Measurements from ENCODE around the gene CDKL2.

Gene CDKL2

GRCh38 chr4:75637827-75638226 is 7.5 kb upstream of the CDKL2 start:
- DNase-seq = no peak

DNA sequence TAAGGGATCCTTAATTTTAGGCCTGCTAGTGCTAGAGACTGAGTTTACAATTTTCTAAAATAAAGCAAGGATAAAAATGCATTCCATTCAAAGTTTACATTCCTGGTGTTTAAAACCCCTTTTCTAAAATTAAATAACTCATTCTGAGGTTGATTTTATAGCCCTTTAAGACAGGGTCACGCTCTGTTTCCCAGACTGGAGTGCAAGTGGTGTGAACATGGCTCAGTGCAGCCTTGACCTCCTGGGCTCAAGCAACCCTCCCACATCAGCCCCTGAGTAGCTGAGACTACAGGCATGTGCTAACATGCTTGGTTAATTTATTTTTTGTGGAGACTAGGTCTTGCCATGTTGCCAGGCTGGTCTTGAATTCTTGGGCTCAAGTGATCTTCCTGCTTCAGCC is 6.8 kb upstream of the CDKL2 start:
- no peak for DNase-seq

DNA sequence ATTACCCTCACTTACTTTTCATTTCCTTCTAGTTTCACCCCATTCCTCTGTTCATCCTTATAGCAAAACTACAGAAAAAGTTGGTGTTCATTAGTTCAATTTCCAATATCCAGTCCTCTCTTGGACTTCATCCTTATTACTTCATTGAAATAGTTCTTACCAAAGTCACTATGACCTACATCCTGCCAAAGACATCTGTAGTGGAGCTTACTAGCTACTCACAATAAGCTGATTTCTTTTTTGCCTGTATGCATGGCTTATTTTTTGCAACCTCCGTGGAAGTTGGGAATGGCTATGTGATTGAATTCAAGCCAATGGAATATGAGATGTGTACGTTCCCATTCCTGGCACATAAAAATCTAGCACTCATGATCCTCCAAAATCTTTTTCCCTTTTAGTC is 4.6 kb upstream of the CDKL2 start:
- DNase-seq = no peak

DNA sequence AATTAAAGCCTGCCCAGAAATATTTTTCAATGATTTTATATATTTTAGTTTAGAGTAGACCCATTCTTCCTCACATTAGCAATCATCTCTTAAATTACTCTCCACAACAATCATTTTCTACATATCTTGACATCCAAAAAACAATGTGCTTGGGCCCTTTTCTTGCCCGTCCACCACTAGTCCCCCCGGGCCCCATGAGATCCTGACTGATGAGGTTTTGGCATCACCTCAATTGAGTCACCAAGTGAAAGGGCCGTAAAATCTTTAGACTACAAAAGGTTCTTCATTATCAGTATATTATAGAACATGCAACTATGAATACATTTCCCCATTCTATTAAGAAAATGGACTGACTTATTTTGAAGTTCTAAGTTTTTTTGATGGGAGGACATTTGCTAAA is 4.0 kb upstream of the CDKL2 start:
- DNase-seq = no peak

- no peak for DNase-seq
Measured at GRCh38 chr4:75633846-75634245, 3.5 kb upstream of the CDKL2 start.

DNA sequence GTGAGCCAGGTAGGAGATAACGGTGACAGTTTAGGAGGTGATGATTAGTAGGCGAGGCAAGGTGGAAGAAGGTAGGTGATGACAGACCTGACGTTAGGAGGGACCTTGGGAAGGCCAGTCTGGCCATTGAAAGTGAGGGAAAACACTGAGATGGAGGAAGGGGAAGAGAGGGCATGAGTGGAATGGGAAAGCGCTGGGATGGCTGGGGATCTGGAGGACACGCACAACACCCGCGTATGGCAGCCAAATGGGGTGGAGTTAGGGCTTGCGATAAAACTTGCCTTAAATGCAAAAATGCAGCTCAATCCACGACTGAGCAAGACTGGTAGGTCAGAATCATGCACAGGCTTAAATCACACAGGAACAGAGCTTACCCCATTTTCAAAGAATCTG is 605 bp upstream of the CDKL2 start:
- DNase-seq = no peak

DNA sequence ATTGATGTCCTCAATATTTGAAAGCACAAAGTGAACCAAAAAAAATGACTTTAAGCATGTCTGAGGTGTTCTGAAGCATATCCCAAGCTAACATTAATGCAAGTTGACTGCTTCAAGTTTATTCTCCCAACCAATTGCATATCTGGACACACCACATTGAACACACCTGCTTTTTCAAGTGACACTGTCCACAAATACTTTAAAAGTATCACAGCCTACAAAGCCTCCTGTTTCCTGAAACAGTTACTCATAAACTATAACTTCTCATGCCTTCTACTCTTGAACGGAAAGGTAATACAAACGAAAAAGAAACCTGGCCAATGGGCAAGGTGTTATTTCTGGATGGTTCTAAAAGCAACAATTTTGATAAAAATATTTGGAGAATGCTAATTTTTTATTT is 1.1 kb downstream of the CDKL2 start:
- DNase-seq = no peak

- no peak for DNase-seq
Measured at GRCh38 chr4:75623026-75623425, 7.3 kb downstream of the CDKL2 start.

DNA sequence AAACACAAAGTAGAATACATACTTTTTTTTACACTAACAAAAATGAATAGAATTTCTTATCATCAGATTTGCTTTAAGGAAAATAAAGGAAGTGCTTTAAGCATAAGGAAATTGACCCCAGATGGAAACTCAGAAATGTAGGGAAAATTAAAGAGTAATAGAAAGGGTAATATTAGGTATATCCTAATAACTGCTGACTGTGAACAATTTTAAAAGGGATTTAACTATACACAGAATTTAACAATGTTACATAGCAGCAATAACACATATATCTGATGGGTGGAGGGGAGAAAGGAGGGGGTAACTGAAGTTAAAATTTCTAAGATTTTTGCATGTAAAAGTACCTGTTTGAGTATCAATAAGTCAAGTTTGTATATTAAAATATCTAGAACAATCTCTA is 8.6 kb downstream of the CDKL2 start:
- no peak for DNase-seq

- no peak for DNase-seq
Measured at GRCh38 chr4:75612306-75612705, 18.0 kb downstream of the CDKL2 start.

DNA sequence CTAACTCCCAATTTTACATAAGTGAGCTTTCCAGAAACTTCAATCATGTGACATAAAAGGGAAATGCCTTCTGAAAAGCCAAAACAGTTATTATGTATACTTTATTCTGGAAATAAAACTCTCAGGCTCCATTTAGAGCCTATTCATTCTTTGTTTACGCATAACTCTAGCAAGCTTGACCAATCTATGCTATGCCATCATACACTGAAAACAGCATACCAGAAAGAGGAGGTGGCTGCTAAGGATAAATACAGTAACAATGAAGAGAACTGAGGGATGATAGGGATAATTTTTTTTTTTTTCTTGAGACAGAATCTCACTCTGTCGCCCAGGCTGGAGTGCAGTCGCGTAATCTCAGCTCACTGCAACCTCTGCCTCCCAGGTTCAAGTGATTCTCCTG is 24.4 kb downstream of the CDKL2 start:
- no peak for DNase-seq

DNA sequence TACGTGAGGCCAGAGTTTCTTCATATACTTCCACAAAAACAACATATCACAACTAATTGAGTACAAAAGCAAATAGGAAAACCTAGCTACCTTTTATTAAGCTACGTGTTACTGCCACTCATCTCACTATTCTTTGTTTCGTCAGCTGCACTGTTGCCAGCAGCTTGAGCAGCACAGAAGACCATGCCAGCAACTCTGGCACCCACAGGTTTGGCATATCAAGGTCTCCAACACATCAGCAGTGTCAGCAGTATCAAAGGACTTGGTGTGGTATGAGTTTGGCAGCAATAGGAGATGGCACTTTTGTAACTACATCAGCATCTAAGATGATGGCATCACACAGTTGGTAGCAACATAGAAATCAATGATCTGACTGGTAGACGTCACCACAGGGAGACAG is 30.7 kb downstream of the CDKL2 start:
- no peak for DNase-seq

- no peak for DNase-seq
Measured at GRCh38 chr4:75598390-75598789, 31.9 kb downstream of the CDKL2 start.

DNA sequence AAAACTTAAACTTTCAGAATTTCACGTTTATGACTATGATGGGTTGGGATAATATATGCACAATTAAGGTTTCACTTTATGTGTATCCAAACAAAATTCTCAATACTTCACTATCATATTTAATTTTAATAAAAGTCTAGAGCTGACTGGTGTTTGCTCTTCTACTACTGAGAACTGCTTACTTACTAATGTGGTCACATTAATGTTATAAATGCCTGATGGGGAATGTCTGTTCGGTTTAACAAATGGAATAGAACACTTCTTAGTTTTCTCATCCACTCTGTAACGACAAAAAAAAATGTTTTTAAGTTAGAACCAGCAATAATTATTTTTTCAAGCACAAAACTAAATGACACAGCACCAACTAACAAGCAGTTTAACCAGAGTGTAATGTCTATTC is 34.3 kb downstream of the CDKL2 start:
- DNase-seq = no peak

DNA sequence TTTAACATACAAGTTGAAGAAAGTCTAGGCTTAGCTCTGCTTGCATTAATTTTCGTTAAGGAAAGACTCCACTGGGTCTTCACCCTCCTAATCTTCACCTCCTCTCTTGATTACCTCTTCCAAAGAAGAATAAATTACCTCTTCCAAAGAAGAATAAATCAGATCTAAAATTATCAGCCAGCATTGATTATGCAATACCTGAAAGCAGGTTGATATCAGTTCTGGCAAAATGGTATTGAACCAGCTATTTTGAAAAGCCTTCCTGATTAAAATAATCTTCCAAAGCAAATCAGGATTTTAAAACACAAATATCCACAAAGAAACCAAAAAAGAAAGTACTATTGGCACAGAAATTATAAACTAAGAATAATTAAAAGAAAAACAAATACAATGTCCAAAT is 36.9 kb downstream of the CDKL2 start:
- DNase-seq = no peak

DNA sequence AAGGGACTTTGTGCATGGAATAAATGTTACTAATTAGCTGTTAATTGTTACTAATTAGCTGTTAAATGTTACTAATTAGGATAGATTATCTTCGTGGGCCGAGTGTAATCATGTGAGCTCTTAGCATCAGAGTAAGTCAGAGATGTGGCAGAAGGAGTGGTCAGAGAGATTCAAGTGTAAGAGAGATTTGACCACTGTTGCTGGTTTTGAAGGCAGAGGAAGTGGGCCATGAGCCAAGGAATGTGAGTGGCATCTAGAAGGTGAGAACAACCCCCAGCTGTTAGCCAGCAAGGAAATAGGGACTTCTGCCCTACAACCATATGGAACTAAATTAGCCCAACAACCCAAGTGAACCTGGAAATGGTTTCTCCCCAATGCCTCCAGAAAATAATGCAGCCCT is 46.3 kb downstream of the CDKL2 start:
- no peak for DNase-seq

DNA sequence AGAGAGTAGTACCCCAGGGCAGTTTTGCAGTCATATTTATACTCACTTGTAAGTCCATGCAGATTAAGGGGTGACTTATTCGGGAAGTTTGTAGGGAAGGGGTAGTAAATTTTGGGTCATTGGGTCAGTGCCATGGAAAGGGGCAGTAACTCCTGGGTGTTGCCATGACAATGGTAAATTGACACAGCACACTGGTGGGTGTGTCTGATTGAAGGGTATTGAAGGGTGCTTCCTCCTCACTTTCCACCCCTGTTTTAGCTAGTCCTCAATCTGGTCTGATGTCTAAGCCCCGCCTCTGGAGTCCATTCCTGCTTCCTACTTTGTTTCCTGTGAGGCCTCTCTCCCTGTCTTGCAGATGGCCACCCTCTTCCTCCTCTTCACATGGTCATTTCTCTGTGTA is 62.6 kb downstream of the CDKL2 start:
- DNase-seq = no peak

GRCh38 chr4:75566911-75567310 is 63.4 kb downstream of the CDKL2 start:
- DNase-seq = no peak

- DNase-seq = no peak
Measured at GRCh38 chr4:75565481-75565880, 64.8 kb downstream of the CDKL2 start.

- no peak for DNase-seq
Measured at GRCh38 chr4:75564023-75564422, 66.3 kb downstream of the CDKL2 start.

GRCh38 chr4:75561789-75562188 is 68.5 kb downstream of the CDKL2 start:
- DNase-seq = no peak

DNA sequence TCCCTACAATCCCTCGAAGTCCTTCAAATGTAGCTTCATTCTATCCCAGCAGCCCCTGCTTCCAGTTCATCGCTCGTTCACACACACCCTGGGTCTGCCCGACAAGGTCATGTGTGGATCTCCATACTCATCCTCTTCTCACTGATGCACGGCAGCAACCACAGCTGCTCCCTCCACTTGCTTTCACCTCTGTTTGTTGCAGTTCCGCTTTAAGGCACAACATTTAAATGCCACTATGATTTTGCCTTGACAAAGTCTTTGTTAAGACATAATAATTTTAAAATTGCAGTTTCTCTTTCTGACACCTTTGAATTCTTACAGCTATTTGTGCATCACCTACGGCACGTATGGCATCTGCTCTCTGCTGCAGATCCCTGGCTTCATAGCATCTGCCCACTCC is 72.6 kb downstream of the CDKL2 start:
- DNase-seq = no peak

DNA sequence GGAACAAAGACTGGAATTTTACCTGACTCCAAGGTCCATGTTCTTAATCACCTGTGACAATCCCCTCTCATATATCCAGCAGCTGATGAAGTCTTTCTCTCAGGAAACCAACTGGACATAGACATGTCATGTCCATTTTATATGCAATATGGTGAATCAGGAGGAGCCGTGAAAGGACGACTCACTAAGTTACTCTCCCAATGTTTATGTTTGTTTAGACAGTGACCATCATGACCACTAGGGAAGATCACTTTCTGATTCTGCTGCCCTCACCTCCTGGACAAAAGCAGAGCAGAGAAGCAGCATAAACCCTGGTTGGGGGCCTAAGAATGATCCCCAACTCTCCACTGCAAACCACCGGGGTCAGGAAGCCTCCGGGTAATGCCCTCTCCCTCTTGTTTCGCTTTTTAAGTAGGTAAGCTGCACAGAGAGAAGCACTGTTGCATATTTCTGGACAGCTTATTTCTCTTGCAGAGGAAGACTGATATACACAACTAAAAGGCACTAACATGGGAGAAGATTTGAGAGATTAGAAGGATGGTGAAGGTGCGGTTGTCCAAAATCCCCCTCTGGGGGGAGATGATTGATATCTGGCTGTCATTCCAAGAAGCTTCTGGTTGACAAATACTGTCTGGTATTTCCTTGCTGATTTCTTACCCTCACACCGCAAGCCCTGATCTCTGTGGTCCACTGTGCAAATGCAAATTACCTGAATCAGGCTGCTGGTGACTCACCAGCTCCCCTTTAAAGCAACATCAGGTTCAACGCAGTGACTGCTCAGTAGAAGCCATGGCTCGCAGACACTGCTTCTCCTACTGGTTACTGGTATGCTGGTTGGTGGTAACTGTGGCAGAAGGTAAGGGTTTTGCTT is 74.8 kb downstream of the CDKL2 start, which contains the start of gene ODAPH:
Gene ODAPH, plus strand, starts transcription at position 773 of the 871 bp plus-strand sequence. Its CDS starts 17 bp downstream, at position 790.
- DNase-seq = no peak

- no peak for DNase-seq
Measured at GRCh38 chr4:75552452-75552851, 77.9 kb downstream of the CDKL2 start.

- DNase-seq = no peak
Measured at GRCh38 chr4:75549019-75549418, 81.3 kb downstream of the CDKL2 start.
